PC-9 (cell line): ENCODE data around the gene FAM25C.
"Not testable (repeated sequence)": the region's sequence is repeated elsewhere in the genome, so short reads cannot be mapped to it uniquely, and the experiment has no call there.

ENCODE experiments used
- EZH2 ChIP-seq: fragments of 200-600 bp; sonication (generic); IDR thresholded peaks from 2 replicates; pipeline ENCODE4 v1.8.0; 2017; ENCODE audit warnings: antibody characterized with exemption, low read depth
- TF ChIP-seq, protein P1 (sequence below): fragments of 200-600 bp; sonication (generic); conservative IDR thresholded peaks from 2 replicates; pipeline ENCODE4 v1.6.1; 2017; ENCODE audit warnings: mixed run types, antibody characterized with exemption, mild to moderate bottlenecking, moderate library complexity

DNA sequence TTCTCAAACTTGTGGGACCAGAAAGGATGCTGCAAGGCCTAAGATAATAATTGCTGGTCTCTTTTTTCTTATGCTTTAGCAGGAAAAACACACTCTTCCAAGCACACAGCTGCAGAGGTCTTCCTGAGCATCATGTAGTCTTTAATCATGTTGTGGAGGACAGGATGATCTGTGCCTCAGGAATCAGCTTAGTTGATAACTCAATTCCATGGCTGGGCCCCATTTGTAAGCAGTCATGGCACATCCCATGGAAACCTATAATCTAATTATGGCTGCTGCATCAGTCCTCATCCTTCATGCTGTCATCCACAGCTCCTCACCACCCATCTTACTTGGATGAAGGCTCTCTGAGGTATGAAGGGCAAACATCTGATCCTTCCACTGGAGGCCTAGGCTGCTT is 26.5 kb downstream of the FAM25C start:
- not testable (repeated sequence) for TF ChIP-seq EZH2
- TF ChIP-seq, protein P1, sequence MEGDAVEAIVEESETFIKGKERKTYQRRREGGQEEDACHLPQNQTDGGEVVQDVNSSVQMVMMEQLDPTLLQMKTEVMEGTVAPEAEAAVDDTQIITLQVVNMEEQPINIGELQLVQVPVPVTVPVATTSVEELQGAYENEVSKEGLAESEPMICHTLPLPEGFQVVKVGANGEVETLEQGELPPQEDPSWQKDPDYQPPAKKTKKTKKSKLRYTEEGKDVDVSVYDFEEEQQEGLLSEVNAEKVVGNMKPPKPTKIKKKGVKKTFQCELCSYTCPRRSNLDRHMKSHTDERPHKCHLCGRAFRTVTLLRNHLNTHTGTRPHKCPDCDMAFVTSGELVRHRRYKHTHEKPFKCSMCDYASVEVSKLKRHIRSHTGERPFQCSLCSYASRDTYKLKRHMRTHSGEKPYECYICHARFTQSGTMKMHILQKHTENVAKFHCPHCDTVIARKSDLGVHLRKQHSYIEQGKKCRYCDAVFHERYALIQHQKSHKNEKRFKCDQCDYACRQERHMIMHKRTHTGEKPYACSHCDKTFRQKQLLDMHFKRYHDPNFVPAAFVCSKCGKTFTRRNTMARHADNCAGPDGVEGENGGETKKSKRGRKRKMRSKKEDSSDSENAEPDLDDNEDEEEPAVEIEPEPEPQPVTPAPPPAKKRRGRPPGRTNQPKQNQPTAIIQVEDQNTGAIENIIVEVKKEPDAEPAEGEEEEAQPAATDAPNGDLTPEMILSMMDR: not testable (repeated sequence)
